GM12878 (cell line): Measurements from ENCODE around the gene FABP7. TPM values are rescaled to one million over a fixed set of nuclear protein-coding genes. Genes with fewer than 3 reads are reported as not detected.

Experiments used
- ATAC-seq: fragments of 200-7000 bp; cut with Tn5 transposase; 3 replicates; pipeline ENCODE4 v1.9.1; 2020; ENCODE audit warnings: mild to moderate bottlenecking, moderate library complexity
- BruUV-seq: library from RNA; stranded (reverse); fragments of 400-500 nt; replicated peaks from 2 replicates; lab custom pipeline; 2021; lab: Mats Ljungman, UMichigan
- CTCF ChIA-PET: fragments of 300-600 bp; sonication (Branson Sonifier 250); formaldehyde crosslinking; extraction: SDS; loops from one replicate; lab custom pipeline; 2021; ENCODE audit warnings: inconsistent platforms; lab: Yijun Ruan, JAX
- POLR2A ChIA-PET: fragments of 350-600 bp; formaldehyde crosslinking; extraction: SDS; loops from one replicate; lab custom pipeline; 2021; ENCODE audit warnings: inconsistent platforms; lab: Charles Lee
- RAD21 ChIA-PET: fragments of 300-600 bp; sonication (Branson Sonifier 250); formaldehyde crosslinking; loops from one replicate; lab custom pipeline; 2023; ENCODE audit warnings: antibody characterized with exemption; ENCODE audit not compliant: unreplicated experiment; lab: Charles Lee
- SMC1A ChIA-PET: fragments of 300-600 bp; sonication (Branson Sonifier 250); formaldehyde crosslinking; loops from one replicate; lab custom pipeline; 2023; ENCODE audit not compliant: unreplicated experiment, uncharacterized antibody; lab: Charles Lee
- DNase-seq: peaks from one replicate; pipeline ENCODE4 v3.0.0-alpha.2; 2011; ENCODE audit warnings: low read depth, low spot score
- FAIRE-seq: peaks from 3 replicates; lab custom pipeline; 2011; peaks lifted over from hg19 to GRCh38; lab: Jason Lieb, UNC
- H2AFZ ChIP-seq: 2 replicates; pipeline ENCODE4 v1.6.0; 2011; ENCODE audit warnings: low read depth, low read length, control low read depth; ENCODE audit not compliant: control insufficient read depth
- H3K27ac ChIP-seq: 2 replicates; pipeline ENCODE4 v1.5.1; 2011; ENCODE audit warnings: control low read depth; ENCODE audit not compliant: control insufficient read depth, insufficient read depth
- H3K27me3 ChIP-seq, 2 experiments: replicated peaks in 1 of 2; 2 replicates each; pipeline versions ENCODE4 v1.6.0 to v1.6.1; 2011; ENCODE audit warnings: low read length in 1 of 2; ENCODE audit not compliant: control insufficient read depth in 2 of 2, insufficient read depth in 2 of 2
- H3K36me3 ChIP-seq, 2 experiments: 2 replicates each; pipeline ENCODE4 v1.5.1; 2011; ENCODE audit warnings: low read length in 1 of 2; ENCODE audit not compliant: control insufficient read depth in 2 of 2, insufficient read depth in 2 of 2
- H3K4me1 ChIP-seq: 2 replicates; pipeline ENCODE4 v1.6.1; 2011; ENCODE audit warnings: mild to moderate bottlenecking, low read length, moderate library complexity, mixed read lengths; ENCODE audit not compliant: control insufficient read depth, insufficient read depth
- H3K4me2 ChIP-seq: 2 replicates; pipeline ENCODE4 v1.6.0; 2011; ENCODE audit warnings: control low read depth; ENCODE audit not compliant: control insufficient read depth, insufficient read depth
- H3K4me3 ChIP-seq: fragments of 200-600 bp; sonication (generic); 2 replicates; pipeline ENCODE4 v1.5.1; 2016
- H3K79me2 ChIP-seq: 2 replicates; pipeline ENCODE4 v1.6.0; 2011; ENCODE audit warnings: low read length; ENCODE audit not compliant: control insufficient read depth, insufficient read depth
- H3K9ac ChIP-seq: 2 replicates; pipeline ENCODE4 v1.8.0; 2011; ENCODE audit warnings: low read length, control low read depth, mixed read lengths; ENCODE audit not compliant: control insufficient read depth, insufficient read depth
- H3K9me3 ChIP-seq: replicated peaks from 3 replicates; pipeline ENCODE4 v1.5.1; 2011; ENCODE audit warnings: mild to moderate bottlenecking, low read length; ENCODE audit not compliant: control insufficient read depth, insufficient read depth
- H4K20me1 ChIP-seq: 2 replicates; pipeline ENCODE4 v1.6.0; 2011; ENCODE audit not compliant: control insufficient read depth, insufficient read depth
- CUX1 ChIP-seq: IDR thresholded peaks from 2 replicates; pipeline ENCODE4 v1.6.1; 2012; ENCODE audit warnings: improper control_type of control experiment, low read depth, low read length; ENCODE audit not compliant: insufficient replicate concordance
- MYB ChIP-seq: fragments of 150-350 bp; IDR thresholded peaks from 2 replicates; pipeline ENCODE4 v1.6.1; 2014; ENCODE audit warnings: mild to moderate bottlenecking, low read depth, low read length, borderline replicate concordance
- NFXL1 ChIP-seq: fragments of 450-650 bp; IDR thresholded peaks from 2 replicates; pipeline ENCODE4 v1.6.1; 2017; ENCODE audit warnings: antibody characterized with exemption, mild to moderate bottlenecking, borderline replicate concordance
- SMARCA5 ChIP-seq: fragments of 450-650 bp; IDR thresholded peaks from 2 replicates; pipeline ENCODE4 v1.6.1; 2017; ENCODE audit warnings: mild to moderate bottlenecking
- SUZ12 ChIP-seq: fragments of 200-600 bp; sonication (generic); IDR thresholded peaks from one replicate; pipeline ENCODE4 v1.6.1; 2018; ENCODE audit warnings: antibody characterized with exemption, mild to moderate bottlenecking; ENCODE audit not compliant: unreplicated experiment
- YBX1 ChIP-seq: fragments of 450-650 bp; IDR thresholded peaks from 2 replicates; pipeline ENCODE4 v1.6.1; 2016; ENCODE audit warnings: antibody characterized with exemption
- WGBS: methylation state at CpG from one replicate; pipeline ENCODE4 v1.1.6; 2016; ENCODE audit warnings: low lambda C conversion rate; ENCODE audit not compliant: insufficient replicate concordance, insufficient coverage; ENCODE audit errors: missing lambda C conversion rate; 5-methylcytosine and 5-hydroxymethylcytosine counted together
- in situ Hi-C: fragments of 300-500 bp; cut with MboI; formaldehyde crosslinking; loops from 9 replicates; pipeline ENCODE4 v1.14.3; 2018; ENCODE audit warnings: mixed read lengths
- intact Hi-C: fragments of 100-400 bp; cut with micrococcal nuclease; formaldehyde crosslinking; loops from one replicate; pipeline ENCODE4 v1.14.2; 2022; ENCODE audit not compliant: unreplicated experiment
- polyA plus RNA-seq, 11 experiments: library from polyadenylated mRNA; depleted of rRNA in 4 of 11; unstranded in 6 of 11; stranded (reverse) in 5 of 11; fragments of >200 nt; fragmentation: Nextera tagmentation in 4 of 11; fragmentation: Illumina TruSeq in 1 of 11; extraction: Ambion mirVana in 4 of 11; extraction: Trizol in 1 of 11; gene quantifications; 1 replicate in 1 of 11; 2 replicates in 10 of 11; pipeline versions ENCODE4 v1.2.1 to v1.2.3, GENCODE V29; 2011 to 2016; ENCODE audit warnings: inconsistent platforms in 2 of 11, missing spikeins in 2 of 11, low read depth in 1 of 11
- total RNA-seq, 4 experiments: library from RNA; depleted of rRNA in 3 of 4; stranded (reverse); fragments of >200 nt in 3 of 4; fragmentation: Illumina TruSeq in 1 of 4; extraction: Trizol in 1 of 4; gene quantifications; 2 replicates each; pipeline versions ENCODE4 v1.2.1 to v1.2.3, GENCODE V29; 2013 to 2021
- TF ChIP-seq, protein P1 (sequence below): fragments of 450-650 bp; formaldehyde crosslinking; IDR thresholded peaks from 2 replicates; pipeline ENCODE4 v1.4.0; 2020; ENCODE audit warnings: mild to moderate bottlenecking, moderate library complexity

The FABP7 gene
- total and polyA plus RNA-seq, 10 of the 15 experiments (the other 5 are each of a cell fraction or from before 2014, with no cell fraction given), result not detected

DNA sequence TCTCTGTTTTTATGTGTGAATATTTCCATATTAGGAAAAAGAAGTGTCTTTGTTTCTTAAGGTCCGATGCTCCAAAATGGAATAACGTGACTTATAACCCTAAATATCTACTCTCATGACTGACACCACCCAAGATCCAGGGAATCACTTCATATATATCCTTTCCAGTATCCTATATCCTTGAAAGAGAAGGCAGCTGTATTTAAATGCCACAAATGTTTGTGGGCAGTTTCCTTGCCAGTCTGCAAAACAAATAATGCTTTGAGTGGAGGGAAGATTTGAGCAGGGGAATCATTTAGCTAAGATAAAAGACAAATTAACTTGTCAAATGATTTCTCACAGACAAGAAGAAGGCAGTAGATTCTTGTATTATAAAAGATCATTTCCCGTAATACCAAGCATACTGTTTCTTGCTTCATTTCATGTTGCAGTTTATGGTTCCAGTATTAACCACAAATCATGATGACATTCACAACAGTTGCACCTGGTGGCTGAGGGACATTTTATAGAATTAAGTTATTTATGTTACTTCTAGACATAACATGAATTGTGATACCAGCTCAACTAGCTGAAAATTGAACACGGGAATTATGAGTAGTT lies 30.0 kb upstream of the FABP7 start:
- H3K9me3 ChIP-seq, result no peaks in the 10 kb centered on the region
- no peak overlapping the region for H3K27ac ChIP-seq
- H2AFZ ChIP-seq, result no peak overlapping the region
- ChIA-PET SMC1A (interaction anchor here (1.0 to 6.0 kb wide), 11 partner anchors 9 to 90 kb away, joined by 3 to 98 read pairs (median 9); partner anchors contain the start of gene SMPDL3A), POLR2A (interaction anchor here (0.6 kb wide), 1 partner anchor 657 kb away, joined by 4 read pairs; no protein-coding TSS in a partner anchor), CTCF (interaction anchor here (1.0 to 6.6 kb wide), 7 partner anchors 10 to 123 kb away, joined by 4 to 67 read pairs (median 8); partner anchors contain the start of gene SMPDL3A), RAD21 (interaction anchor here (1.1 to 6.3 kb wide), 6 partner anchors 9 to 89 kb away, joined by 3 to 57 read pairs (median 10); partner anchors contain the start of gene SMPDL3A)
- H3K9ac ChIP-seq, result no peak overlapping the region
- peak; percentile 70 for FAIRE-seq
- in situ Hi-C loops, result loop anchor here (5.0 kb wide), 1 partner anchor 88 kb away; no protein-coding TSS in a partner anchor
- 57% methylated on average over 4 of the region's 4 CpGs for WGBS
- H3K4me3 ChIP-seq, result no peak overlapping the region
- no peaks in the 10 kb centered on the region for H3K36me3 ChIP-seq
- H3K79me2 ChIP-seq, result no peaks in the 10 kb centered on the region
- no peaks in the 10 kb centered on the region for H3K27me3 ChIP-seq
- H3K4me2 ChIP-seq, result no peak overlapping the region
- no peak for DNase-seq
- no peaks in the 10 kb centered on the region for H4K20me1 ChIP-seq
- BruUV-seq, result no TSS peak
- intact Hi-C loops, result no loop called here
- peak; percentile 11; the same call in 1 of the 3 replicates for ATAC-seq
- TF ChIP-seq, protein P1, sequence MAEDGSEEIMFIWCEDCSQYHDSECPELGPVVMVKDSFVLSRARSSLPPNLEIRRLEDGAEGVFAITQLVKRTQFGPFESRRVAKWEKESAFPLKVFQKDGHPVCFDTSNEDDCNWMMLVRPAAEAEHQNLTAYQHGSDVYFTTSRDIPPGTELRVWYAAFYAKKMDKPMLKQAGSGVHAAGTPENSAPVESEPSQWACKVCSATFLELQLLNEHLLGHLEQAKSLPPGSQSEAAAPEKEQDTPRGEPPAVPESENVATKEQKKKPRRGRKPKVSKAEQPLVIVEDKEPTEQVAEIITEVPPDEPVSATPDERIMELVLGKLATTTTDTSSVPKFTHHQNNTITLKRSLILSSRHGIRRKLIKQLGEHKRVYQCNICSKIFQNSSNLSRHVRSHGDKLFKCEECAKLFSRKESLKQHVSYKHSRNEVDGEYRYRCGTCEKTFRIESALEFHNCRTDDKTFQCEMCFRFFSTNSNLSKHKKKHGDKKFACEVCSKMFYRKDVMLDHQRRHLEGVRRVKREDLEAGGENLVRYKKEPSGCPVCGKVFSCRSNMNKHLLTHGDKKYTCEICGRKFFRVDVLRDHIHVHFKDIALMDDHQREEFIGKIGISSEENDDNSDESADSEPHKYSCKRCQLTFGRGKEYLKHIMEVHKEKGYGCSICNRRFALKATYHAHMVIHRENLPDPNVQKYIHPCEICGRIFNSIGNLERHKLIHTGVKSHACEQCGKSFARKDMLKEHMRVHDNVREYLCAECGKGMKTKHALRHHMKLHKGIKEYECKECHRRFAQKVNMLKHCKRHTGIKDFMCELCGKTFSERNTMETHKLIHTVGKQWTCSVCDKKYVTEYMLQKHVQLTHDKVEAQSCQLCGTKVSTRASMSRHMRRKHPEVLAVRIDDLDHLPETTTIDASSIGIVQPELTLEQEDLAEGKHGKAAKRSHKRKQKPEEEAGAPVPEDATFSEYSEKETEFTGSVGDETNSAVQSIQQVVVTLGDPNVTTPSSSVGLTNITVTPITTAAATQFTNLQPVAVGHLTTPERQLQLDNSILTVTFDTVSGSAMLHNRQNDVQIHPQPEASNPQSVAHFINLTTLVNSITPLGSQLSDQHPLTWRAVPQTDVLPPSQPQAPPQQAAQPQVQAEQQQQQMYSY (CRISPR knock-in tag), result no peak
- TF ChIP-seq YBX1, result no peak
- no peak for TF ChIP-seq NFXL1
- no peak for TF ChIP-seq MYB
- TF ChIP-seq SMARCA5, result no peak
- TF ChIP-seq SUZ12, result no peak
- TF ChIP-seq CUX1, result no peak
- H3K4me1 ChIP-seq, result 0 out of 2 replicates have a peak, but pooled peaks cover 3% of the 10 kb centered on the region
